Central memory CD8-positive, alpha-beta T cell (primary cell): ENCODE results near the gene CCL13.
"Not testable (repeated sequence)": the region's sequence is repeated elsewhere in the genome, so short reads cannot be mapped to it uniquely, and the experiment has no call there.

Experiments used
- ATAC-seq: fragments of 150-1000 bp; cut with Tn5 transposase; replicated peaks from 2 replicates; pipeline ENCODE4 v1.10.0; 2022; ENCODE audit warnings: mild to moderate bottlenecking, moderate FRiP score, moderate number of reproducible peaks; ENCODE audit not compliant: poor library complexity, severe bottlenecking; ENCODE audit errors: extremely low read depth
- DNase-seq, 2 donors: peaks; one replicate each; pipeline ENCODE4 v3.0.0; 2021; ENCODE audit warnings: low spot score in 2 of 2
- H3K27ac Mint-ChIP-seq: one replicate; pipeline ENCODE4 v1.8.0; 2022; ENCODE audit warnings: low read depth, mild to moderate bottlenecking, moderate library complexity, mixed read lengths
- H3K27me3 Mint-ChIP-seq: one replicate; pipeline ENCODE4 v1.8.0; 2022; ENCODE audit warnings: mixed read lengths
- H3K36me3 Mint-ChIP-seq: one replicate; pipeline ENCODE4 v1.8.0; 2022; ENCODE audit warnings: mild to moderate bottlenecking, moderate library complexity, mixed read lengths; ENCODE audit not compliant: insufficient read depth
- H3K4me1 Mint-ChIP-seq: one replicate; pipeline ENCODE4 v1.8.0; 2022; ENCODE audit warnings: mixed read lengths
- H3K4me3 Mint-ChIP-seq: one replicate; pipeline ENCODE4 v1.8.0; 2022; ENCODE audit warnings: mild to moderate bottlenecking, moderate library complexity, mixed read lengths
- H3K9me3 Mint-ChIP-seq: one replicate; pipeline ENCODE4 v1.8.0; 2022; ENCODE audit warnings: mixed read lengths

CCL13 gene

DNA sequence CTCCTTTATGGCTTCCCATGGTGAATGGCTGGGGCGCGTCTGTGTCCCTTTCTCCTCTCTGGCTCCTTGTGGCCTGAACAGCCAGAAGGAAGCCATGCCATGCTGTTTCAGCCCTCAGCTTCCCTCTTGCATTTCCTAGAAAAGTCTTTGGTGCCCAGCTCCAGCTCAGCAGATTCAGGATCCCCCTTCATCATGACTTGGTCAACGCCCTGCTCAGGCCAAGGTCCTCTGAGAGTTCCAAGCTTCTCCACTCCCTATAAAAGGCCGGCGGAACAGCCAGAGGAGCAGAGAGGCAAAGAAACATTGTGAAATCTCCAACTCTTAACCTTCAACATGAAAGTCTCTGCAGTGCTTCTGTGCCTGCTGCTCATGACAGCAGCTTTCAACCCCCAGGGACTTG lies at the start of gene CCL13:
CCL13 (plus strand) TSS at position 287 of the 400 bp plus-strand sequence; CDS start at position 334, 47 bp downstream.
- DNase-seq (no peak), ATAC-seq (no peak)
- Mint-ChIP-seq H3K27ac (no peak within 1 kb of the TSS), H3K4me3 (no peak within 1 kb of the TSS), H3K36me3 (peaks cover 2% of the 10 kb centered on the region), H3K4me1 (no peaks in the 10 kb centered on the region), H3K9me3 (no peaks in the 10 kb centered on the region), H3K27me3 (peaks cover 4% of the 10 kb centered on the region)

DNA sequence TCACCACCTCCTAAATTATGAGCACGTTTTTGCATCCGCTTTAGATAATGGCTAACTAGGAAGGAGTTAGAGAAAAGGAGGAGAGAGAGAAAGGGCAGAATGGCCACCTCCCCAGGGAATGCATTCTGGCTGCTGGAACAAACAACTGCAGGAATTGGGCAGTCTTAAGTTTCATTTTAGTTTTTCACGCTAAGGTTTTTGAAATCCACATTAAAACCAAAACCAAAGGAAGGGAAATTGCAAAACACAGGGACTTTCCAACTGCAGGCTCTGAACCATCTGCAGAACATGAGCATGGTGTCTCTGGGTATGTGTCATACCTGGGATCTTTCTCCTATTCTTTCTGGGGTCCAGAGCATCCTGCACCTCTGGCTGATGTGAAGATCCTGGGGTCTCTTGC lies 49.2 kb upstream of the CCL13 start:
- H3K4me3 Mint-ChIP-seq: no peak overlapping the region
- no peak for DNase-seq
- ATAC-seq: no peak
- peaks cover 33% of the 10 kb centered on the region for H3K27me3 Mint-ChIP-seq
- no peaks in the 10 kb centered on the region for H3K9me3 Mint-ChIP-seq
- H3K36me3 Mint-ChIP-seq: no peaks in the 10 kb centered on the region
- no peaks in the 10 kb centered on the region for H3K4me1 Mint-ChIP-seq
- no peak overlapping the region for H3K27ac Mint-ChIP-seq

DNA sequence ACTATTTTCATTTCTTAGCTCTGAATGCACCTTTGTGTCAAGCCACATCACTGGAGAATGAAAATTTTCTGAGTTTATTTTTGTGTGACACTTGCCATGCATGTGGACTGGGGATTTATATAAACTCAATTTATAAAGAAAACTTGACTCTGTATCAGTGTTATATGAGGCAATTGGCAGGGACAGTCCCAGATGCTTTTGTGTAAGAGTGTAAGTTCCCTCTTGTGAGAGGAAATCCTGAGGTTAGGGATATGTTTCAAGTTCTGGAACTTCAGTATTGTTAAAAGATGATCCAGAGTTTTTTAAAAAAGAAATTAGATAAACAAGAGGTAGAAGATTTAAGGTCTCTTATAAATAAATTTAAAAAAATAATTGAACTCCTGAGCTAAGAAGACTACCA lies 47.9 kb upstream of the CCL13 start:
- Mint-ChIP-seq H3K36me3 (no peaks in the 10 kb centered on the region), H3K9me3 (no peaks in the 10 kb centered on the region), H3K4me3 (no peak overlapping the region), H3K27me3 (peaks cover 44% of the 10 kb centered on the region), H3K4me1 (no peaks in the 10 kb centered on the region), H3K27ac (no peak overlapping the region)
- ATAC-seq (no peak), DNase-seq (no peak)

DNA sequence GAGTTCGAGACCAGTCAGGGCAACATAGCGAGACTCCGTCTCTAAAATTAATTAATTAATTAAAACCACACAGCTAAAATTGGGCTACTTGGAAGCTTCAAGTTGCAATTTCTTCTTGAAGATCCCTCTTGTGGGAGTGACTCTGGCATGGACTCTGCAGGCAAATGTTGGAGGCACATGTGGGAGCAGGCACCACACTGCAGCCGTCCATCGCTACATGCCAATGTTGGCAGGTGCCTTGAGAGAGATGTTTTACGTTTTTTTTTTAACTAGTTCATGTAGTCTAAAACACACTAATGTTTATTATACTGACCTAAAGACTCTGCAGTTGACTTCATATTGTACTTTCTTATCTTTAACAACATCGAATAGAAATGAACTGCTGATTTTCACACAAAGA lies 45.0 kb upstream of the CCL13 start:
- H3K36me3 Mint-ChIP-seq: no peaks in the 10 kb centered on the region
- DNase-seq (no peak), ATAC-seq (no peak)
- H3K9me3 Mint-ChIP-seq: no peaks in the 10 kb centered on the region
- H3K4me3 Mint-ChIP-seq: no peak overlapping the region
- peaks cover 71% of the 10 kb centered on the region for H3K27me3 Mint-ChIP-seq
- H3K4me1 Mint-ChIP-seq: no peaks in the 10 kb centered on the region
- H3K27ac Mint-ChIP-seq: no peak overlapping the region

DNA sequence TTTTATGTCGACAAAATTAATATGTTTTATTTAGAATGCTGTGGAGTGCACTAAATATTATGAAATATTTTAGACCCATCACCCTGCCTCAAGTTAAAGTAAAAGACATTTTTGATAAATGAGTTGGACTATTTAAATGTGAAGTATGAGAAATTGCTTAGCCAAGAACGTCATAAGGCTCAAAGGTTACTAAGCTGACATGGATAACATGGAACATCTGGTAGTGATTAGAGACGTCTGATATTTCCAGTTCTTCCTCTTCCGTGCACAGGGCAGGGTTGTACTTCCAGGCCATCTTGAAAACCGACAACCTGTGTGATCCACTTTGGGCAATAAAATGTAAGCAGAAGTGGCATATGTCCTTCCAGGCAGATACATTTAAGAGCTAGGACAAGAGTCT lies 44.2 kb upstream of the CCL13 start:
- H3K27ac Mint-ChIP-seq: no peak overlapping the region
- DNase-seq: no peak
- no peak overlapping the region for H3K4me3 Mint-ChIP-seq
- H3K36me3 Mint-ChIP-seq: no peaks in the 10 kb centered on the region
- no peaks in the 10 kb centered on the region for H3K9me3 Mint-ChIP-seq
- H3K4me1 Mint-ChIP-seq: no peaks in the 10 kb centered on the region
- ATAC-seq: no peak
- peaks cover 71% of the 10 kb centered on the region for H3K27me3 Mint-ChIP-seq

DNA sequence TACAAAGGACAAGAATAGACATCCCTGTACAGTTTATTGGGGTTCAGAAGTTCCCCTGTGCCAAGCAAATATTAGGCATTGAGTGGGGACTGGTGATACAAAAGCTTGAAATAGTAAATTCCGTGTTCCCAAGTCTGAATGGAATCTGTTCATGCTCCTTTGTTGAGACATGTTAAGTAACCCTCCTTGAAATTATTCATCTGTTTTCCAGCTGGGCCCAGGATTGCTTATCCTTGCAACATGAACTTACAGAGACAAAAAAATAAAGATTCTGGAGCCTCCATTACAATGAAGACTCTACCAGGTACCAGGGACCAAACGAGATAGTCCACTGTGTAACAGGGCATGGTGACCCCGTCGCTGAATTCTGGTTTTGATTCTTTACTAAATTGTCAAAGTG lies 43.1 kb upstream of the CCL13 start:
- Mint-ChIP-seq H3K9me3 (no peaks in the 10 kb centered on the region), H3K4me1 (no peaks in the 10 kb centered on the region), H3K4me3 (no peak overlapping the region), H3K36me3 (no peaks in the 10 kb centered on the region), H3K27me3 (peaks cover 72% of the 10 kb centered on the region), H3K27ac (no peak overlapping the region)
- ATAC-seq: no peak
- no peak for DNase-seq

DNA sequence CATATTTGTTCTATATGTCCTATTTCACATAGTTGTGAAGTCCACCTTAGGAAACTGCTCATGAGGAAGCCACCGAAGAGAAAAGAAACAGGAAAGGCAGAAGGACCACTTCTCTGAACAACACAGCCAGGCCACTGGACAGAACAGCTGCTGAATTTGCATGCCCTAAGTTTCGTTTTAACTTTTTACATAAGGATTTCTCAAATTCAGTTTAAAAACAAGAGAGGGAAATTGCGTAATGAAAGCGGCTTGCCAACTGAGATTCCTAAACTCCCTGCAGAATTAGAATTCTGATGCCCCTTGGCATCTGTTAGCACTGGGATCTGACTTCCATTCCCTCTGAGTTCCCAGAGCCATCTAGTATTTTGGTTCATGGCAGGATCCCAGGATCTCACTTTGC lies 42.0 kb upstream of the CCL13 start:
- H3K4me3 Mint-ChIP-seq: no peak overlapping the region
- ATAC-seq (no peak), DNase-seq (no peak)
- no peak overlapping the region for H3K27ac Mint-ChIP-seq
- H3K27me3 Mint-ChIP-seq: peaks cover 71% of the 10 kb centered on the region
- H3K4me1 Mint-ChIP-seq: no peaks in the 10 kb centered on the region
- H3K9me3 Mint-ChIP-seq: no peaks in the 10 kb centered on the region
- H3K36me3 Mint-ChIP-seq: no peaks in the 10 kb centered on the region

DNA sequence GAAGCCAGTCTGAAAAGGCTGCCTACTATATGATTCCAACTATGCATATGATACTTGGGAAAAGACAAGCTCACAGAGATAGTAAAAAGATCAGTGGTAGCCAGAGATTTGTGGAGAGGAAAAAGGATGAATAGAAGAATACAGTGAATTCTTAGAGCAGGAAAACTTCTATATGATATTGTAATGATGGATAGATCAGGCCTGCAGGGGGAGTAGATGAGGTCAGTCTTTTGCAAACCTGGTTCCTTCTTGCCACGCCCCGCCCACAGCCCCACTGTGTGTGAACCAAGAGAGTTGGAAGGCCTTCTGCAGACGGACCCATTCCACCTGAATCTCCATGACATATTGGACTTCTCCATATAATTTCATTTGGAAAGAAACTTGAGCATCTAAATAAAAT lies 37.8 kb upstream of the CCL13 start:
- Mint-ChIP-seq H3K27me3 (peaks cover 64% of the 10 kb centered on the region), H3K36me3 (no peaks in the 10 kb centered on the region), H3K4me3 (no peak overlapping the region), H3K27ac (no peak overlapping the region), H3K4me1 (no peaks in the 10 kb centered on the region), H3K9me3 (no peaks in the 10 kb centered on the region)
- DNase-seq (no peak), ATAC-seq (no peak)

DNA sequence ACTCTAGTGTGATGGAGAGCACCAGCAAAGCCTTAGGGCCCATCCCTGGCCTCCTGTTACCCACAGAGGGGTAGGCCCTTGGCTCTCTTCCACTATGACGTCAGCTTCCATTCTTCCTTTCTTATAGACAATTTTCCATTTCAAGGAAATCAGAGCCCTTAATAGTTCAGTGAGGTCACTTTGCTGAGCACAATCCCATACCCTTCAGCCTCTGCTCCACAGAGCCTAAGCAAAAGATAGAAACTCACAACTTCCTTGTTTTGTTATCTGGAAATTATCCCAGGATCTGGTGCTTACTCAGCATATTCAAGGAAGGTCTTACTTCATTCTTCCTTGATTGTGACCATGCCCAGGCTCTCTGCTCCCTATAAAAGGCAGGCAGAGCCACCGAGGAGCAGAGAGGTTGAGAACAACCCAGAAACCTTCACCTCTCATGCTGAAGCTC lies 37.2 kb upstream of the CCL13 start, which contains the start of gene CCL8:
CCL8 (plus strand) TSS at position 397 of the 445 bp plus-strand sequence. CDS start 67 bp downstream, outside the sequence.
- peaks cover 62% of the 10 kb centered on the region for H3K27me3 Mint-ChIP-seq
- ATAC-seq: no peak
- no peaks in the 10 kb centered on the region for H3K9me3 Mint-ChIP-seq
- DNase-seq: no peak
- no peak within 1 kb of the TSS for H3K4me3 Mint-ChIP-seq
- H3K36me3 Mint-ChIP-seq: no peaks in the 10 kb centered on the region
- H3K27ac Mint-ChIP-seq: no peak within 1 kb of the TSS
- no peaks in the 10 kb centered on the region for H3K4me1 Mint-ChIP-seq

DNA sequence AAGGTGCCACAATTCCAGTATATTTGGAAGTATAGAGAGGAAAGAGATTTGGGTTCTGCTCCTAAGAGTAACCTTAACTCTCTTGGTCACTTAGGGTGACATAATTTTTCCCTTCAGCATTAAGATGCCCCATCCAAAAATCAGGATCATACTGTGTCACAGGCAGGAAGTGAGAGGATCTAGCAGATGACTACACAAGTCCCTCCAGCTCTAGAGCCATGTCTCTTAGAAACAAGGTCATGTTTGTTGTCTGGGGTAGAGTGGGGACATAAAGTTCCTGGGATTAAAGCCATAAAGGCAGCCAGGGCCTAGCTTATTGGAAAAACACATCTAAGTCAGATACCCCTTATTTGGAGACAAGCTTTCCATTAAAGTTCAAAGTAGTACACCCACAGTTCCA lies 34.3 kb upstream of the CCL13 start:
- DNase-seq (no peak), ATAC-seq (no peak)
- Mint-ChIP-seq H3K9me3 (peaks cover 6% of the 10 kb centered on the region), H3K4me1 (no peaks in the 10 kb centered on the region), H3K4me3 (no peak overlapping the region), H3K36me3 (no peaks in the 10 kb centered on the region), H3K27me3 (peaks cover 57% of the 10 kb centered on the region), H3K27ac (no peak overlapping the region)

DNA sequence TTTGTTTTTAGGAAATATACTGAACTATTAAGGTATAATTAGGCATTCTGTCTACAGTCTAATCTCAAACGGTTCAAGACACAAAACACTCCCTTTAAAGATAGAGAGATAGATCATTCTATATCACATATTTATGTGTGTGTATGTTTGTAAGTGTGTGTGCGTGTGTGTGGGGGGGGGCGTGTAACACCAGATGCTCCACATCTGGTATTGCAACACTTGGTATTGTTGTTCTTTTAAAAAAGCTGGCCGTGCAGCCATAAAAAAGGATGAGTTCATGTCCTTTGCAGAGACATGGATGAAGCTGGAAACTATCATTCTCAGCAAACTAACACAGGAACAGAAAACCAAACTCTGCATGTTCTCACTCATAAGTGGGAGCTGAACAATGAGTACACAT lies 28.7 kb upstream of the CCL13 start:
- not testable (repeated sequence) for ATAC-seq, H3K9me3 Mint-ChIP-seq, H3K4me3 Mint-ChIP-seq, H3K27ac Mint-ChIP-seq, H3K4me1 Mint-ChIP-seq, DNase-seq, H3K36me3 Mint-ChIP-seq
- peaks cover 56% of the 10 kb centered on the region for H3K27me3 Mint-ChIP-seq

DNA sequence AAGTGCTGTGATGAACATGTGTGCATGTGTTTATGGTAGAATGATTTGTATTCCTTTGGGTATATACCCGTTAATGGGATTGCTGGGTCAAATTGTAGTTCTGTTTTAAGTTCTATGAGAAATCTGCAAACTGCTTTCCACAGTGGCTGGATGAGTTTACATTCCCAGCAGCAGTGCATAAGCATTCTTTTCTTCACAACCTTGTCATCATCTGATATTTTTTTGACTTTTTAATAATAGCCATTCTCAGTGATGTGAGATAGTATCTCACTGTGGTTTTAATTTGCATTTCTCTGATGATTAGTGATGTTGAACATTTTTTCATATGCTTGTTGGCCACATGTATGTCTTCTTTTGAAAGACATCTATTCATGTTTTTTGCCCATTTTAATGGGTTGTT lies 18.6 kb upstream of the CCL13 start:
- Mint-ChIP-seq H3K4me3 (no peak overlapping the region), H3K4me1 (no peaks in the 10 kb centered on the region), H3K27ac (no peak overlapping the region), H3K27me3 (peaks cover 77% of the 10 kb centered on the region), H3K9me3 (no peaks in the 10 kb centered on the region), H3K36me3 (no peaks in the 10 kb centered on the region)
- no peak for DNase-seq
- ATAC-seq: no peak

DNA sequence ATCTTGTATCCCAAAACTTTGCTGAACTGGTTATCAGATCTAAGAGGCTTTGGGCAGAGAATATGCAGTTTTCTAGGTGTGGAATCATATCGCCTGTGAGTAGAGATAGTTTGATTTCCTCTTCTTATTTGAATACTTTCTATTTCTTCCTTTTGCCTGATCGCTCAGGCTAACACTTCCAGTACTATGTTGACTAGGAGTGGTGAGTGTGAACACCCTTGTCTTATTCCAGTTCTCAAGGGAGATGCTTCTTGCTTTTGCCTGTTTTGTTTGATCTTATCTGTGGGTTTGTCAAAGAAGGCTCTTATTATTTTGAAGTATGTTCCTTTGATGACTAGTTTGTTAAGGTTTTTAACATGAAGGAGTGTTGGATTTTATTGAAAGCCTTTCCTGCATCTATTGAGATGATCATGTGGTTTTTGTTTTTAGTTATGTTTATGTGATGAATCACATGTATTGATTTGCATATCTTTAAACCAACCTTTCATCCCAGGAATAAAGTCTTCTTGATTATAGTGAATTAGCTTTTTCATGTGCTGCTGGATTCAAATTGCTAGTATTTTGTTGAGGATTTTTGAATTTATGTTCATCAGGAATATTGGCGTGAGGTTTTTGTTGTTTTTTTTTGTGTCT lies 17.0 kb upstream of the CCL13 start:
- peaks cover 77% of the 10 kb centered on the region for H3K27me3 Mint-ChIP-seq
- no peak overlapping the region for H3K27ac Mint-ChIP-seq
- no peaks in the 10 kb centered on the region for H3K36me3 Mint-ChIP-seq
- DNase-seq (no peak), ATAC-seq (no peak)
- no peaks in the 10 kb centered on the region for H3K9me3 Mint-ChIP-seq
- no peaks in the 10 kb centered on the region for H3K4me1 Mint-ChIP-seq
- H3K4me3 Mint-ChIP-seq: no peak overlapping the region
